ENCODE data around the gene ITPRID1. TPM values are rescaled to one million over a fixed set of nuclear protein-coding genes. Genes with fewer than 3 reads are reported as not detected.

ITPRID1 gene
- total RNA-seq, 4 donors from 2014 or later: 1.6 TPM; not detected in 3

GRCh38 chr7:31487476-31487875, 26.4 kb upstream of the ITPRID1 start:
- Histone ChIP-seq H3K36me3 (no peaks in the 10 kb centered on the region), H3K27me3 (no peaks in the 10 kb centered on the region), H3K27ac (no peak overlapping the region), H3K9me3 (no peaks in the 10 kb centered on the region), H3K4me1 (no peaks in the 10 kb centered on the region), H3K4me3 (no peak overlapping the region)
- intact Hi-C loops (cut with DNase I; ENCODE audit: low total_unique reads): no loop called here
- no peak for TF ChIP-seq POLR2A (IDR thresholded peaks at IDR 0.05)
- no peak for TF ChIP-seq CTCF (IDR thresholded peaks at IDR 0.05)
- DNase-seq: no peak

- Histone ChIP-seq H3K27ac (no peak overlapping the region), H3K36me3 (no peaks in the 10 kb centered on the region), H3K27me3 (no peaks in the 10 kb centered on the region), H3K4me1 (no peaks in the 10 kb centered on the region), H3K4me3 (no peak overlapping the region), H3K9me3 (no peaks in the 10 kb centered on the region)
- no peak for TF ChIP-seq CTCF (IDR thresholded peaks at IDR 0.05)
- TF ChIP-seq POLR2A (IDR thresholded peaks at IDR 0.05): no peak
- DNase-seq: no peak
- intact Hi-C loops (cut with DNase I; ENCODE audit: low total_unique reads): no loop called here
Observed at GRCh38 chr7:31488562-31489203, 25.2 kb upstream of the ITPRID1 start.

- Histone ChIP-seq H3K4me3 (no peak overlapping the region), H3K36me3 (no peaks in the 10 kb centered on the region), H3K4me1 (no peaks in the 10 kb centered on the region), H3K9me3 (no peaks in the 10 kb centered on the region), H3K27ac (no peak overlapping the region), H3K27me3 (no peaks in the 10 kb centered on the region)
- intact Hi-C loops (cut with DNase I; ENCODE audit: low total_unique reads): no loop called here
- no peak for DNase-seq
- no peak for TF ChIP-seq POLR2A (IDR thresholded peaks at IDR 0.05)
- TF ChIP-seq CTCF (IDR thresholded peaks at IDR 0.05): no peak
Observed at GRCh38 chr7:31490796-31491314, 23.0 kb upstream of the ITPRID1 start.

DNA sequence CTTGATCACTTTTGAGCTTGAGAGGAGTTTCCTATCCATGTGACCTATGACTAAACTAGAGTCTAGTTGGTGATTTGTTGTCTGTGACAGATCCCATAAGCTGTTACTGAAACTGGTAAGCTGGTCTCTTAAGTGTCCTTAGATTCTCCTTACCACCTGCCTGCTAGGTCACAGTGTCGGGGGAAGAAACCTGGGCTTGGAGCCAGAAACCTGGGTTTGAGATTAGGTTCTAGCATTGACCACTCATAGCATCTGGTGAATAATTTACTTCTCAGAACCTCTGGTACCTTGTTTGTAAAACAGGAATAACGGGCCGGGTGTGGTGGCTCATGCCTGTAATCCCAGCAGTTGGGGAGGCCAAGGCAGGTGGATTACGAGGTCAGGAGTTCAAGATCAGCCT, 21.8 kb upstream of the ITPRID1 start:
- Histone ChIP-seq H3K4me1 (no peaks in the 10 kb centered on the region), H3K4me3 (no peak overlapping the region), H3K27me3 (no peaks in the 10 kb centered on the region), H3K27ac (no peak overlapping the region), H3K36me3 (no peaks in the 10 kb centered on the region), H3K9me3 (no peaks in the 10 kb centered on the region)
- intact Hi-C loops (cut with DNase I; ENCODE audit: low total_unique reads): no loop called here
- no peak for DNase-seq
- TF ChIP-seq CTCF (IDR thresholded peaks at IDR 0.05) (no peak), POLR2A (IDR thresholded peaks at IDR 0.05) (no peak)

DNA sequence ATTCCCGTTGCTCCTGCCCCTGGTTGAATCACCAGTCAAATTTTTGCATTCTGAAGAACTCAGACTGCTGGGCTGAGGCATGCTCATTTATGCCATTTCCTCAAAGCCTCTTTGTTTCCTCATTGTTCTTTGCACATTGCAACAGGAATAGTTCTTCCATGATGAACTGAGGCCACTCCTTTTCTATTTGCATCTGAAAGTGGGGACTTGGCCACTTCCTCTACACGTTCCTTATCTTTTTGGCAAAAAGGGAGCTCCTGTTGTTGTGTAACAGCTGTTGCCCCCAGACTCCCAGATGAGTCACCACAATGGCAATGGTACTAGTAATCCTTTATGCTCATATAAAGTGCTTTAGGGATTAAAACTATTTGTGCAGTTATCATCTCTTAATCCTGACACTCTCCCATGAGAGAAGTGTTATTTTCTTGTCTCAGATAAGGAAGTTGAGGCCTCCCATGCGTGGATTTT, 20.1 kb upstream of the ITPRID1 start:
- no peak for DNase-seq
- no peaks in the 10 kb centered on the region for H3K36me3 ChIP-seq
- no peak overlapping the region for H3K4me3 ChIP-seq
- intact Hi-C loops (cut with DNase I; ENCODE audit: low total_unique reads): no loop called here
- no peaks in the 10 kb centered on the region for H3K27me3 ChIP-seq
- H3K9me3 ChIP-seq: no peaks in the 10 kb centered on the region
- H3K27ac ChIP-seq: no peak overlapping the region
- no peaks in the 10 kb centered on the region for H3K4me1 ChIP-seq
- TF ChIP-seq CTCF (IDR thresholded peaks at IDR 0.05) (no peak), POLR2A (IDR thresholded peaks at IDR 0.05) (no peak)

Data from uterus (tissue), 4 donors.